Neutrophil (primary cell): ENCODE data around the gene TEC.

Experiments used
- H3K27ac ChIP-seq: fragments of 200-600 bp; sonication (generic); 2 replicates; pipeline ENCODE4 v1.5.1; 2016; ENCODE audit warnings: mild to moderate bottlenecking, moderate library complexity
- H3K27me3 ChIP-seq: fragments of 200-600 bp; sonication (generic); 2 replicates; pipeline ENCODE4 v1.6.0; 2016; ENCODE audit warnings: mild to moderate bottlenecking
- H3K36me3 ChIP-seq: fragments of 200-600 bp; sonication (generic); 2 replicates; pipeline ENCODE4 v1.5.1; 2017
- H3K4me1 ChIP-seq, 2 experiments: fragments of 200-600 bp in 1 of 2; sonication (generic) in 1 of 2; 1 replicate in 1 of 2; 2 replicates in 1 of 2; pipeline versions ENCODE4 v1.5.1 to v1.6.1; 2013 to 2016; ENCODE audit warnings: low read depth in 1 of 2, low read length in 1 of 2, mild to moderate bottlenecking in 1 of 2, moderate library complexity in 1 of 2; ENCODE audit not compliant: control insufficient read depth in 1 of 2, insufficient read depth in 1 of 2
- H3K4me3 ChIP-seq, 2 experiments: fragments of 200-600 bp in 1 of 2; sonication (generic) in 1 of 2; 1 replicate in 1 of 2; 2 replicates in 1 of 2; pipeline ENCODE4 v1.5.1; 2013 to 2016; ENCODE audit warnings: low read depth in 1 of 2, low read length in 1 of 2, mild to moderate bottlenecking in 1 of 2, moderate library complexity in 1 of 2
- H3K9me3 ChIP-seq: fragments of 200-600 bp; sonication (generic); 2 replicates; pipeline ENCODE4 v1.5.1; 2016
- CTCF ChIP-seq: fragments of 200-600 bp; sonication (generic); IDR thresholded peaks from 2 replicates; pipeline ENCODE4 v1.5.1; 2016; ENCODE audit warnings: antibody characterized with exemption

Gene TEC

GRCh38 chr4:48175806-48176205 lies 93.8 kb downstream of the TEC start:
- no peak for TF ChIP-seq CTCF
- Histone ChIP-seq H3K36me3 (peaks cover 8% of the 10 kb centered on the region), H3K4me1 (peaks cover 0 to 4% of the 10 kb centered on the region in 2 experiments), H3K27ac (no peak overlapping the region), H3K4me3 (no peak overlapping the region), H3K9me3 (no peaks in the 10 kb centered on the region), H3K27me3 (no peaks in the 10 kb centered on the region)

DNA sequence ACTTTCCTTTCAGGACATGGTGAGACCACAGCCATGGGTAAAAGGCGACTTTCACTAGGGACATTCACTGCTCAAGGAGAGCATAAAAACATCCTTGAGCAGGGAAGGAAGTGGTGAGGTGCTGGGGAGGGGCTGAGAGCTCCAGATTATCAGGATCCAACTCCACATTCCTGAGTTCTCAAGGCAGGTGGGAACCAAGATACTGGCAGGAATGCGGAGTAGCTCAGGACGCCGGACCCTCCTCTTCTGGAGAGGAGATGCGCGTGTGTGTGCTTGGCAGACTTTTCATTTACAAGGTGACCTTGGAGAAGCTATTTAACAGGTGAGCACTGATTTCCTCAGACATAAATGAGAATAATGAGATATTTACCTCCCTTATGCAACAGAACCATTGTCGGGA lies 94.3 kb downstream of the TEC start:
- no peaks in the 10 kb centered on the region for H3K9me3 ChIP-seq
- peaks cover 8% of the 10 kb centered on the region for H3K36me3 ChIP-seq
- H3K27me3 ChIP-seq = no peaks in the 10 kb centered on the region
- H3K4me1 ChIP-seq = peaks cover 0 to 4% of the 10 kb centered on the region in 2 experiments
- no peak overlapping the region for H3K27ac ChIP-seq
- no peak overlapping the region for H3K4me3 ChIP-seq
- no peak for TF ChIP-seq CTCF

GRCh38 chr4:48173056-48173991 lies 96.3 kb downstream of the TEC start:
- peaks cover 0 to 4% of the 10 kb centered on the region in 2 experiments for H3K4me1 ChIP-seq
- H3K27ac ChIP-seq = no peak overlapping the region
- no peaks in the 10 kb centered on the region for H3K9me3 ChIP-seq
- no peak for TF ChIP-seq CTCF
- no peaks in the 10 kb centered on the region for H3K27me3 ChIP-seq
- no peak overlapping the region for H3K4me3 ChIP-seq
- H3K36me3 ChIP-seq = peaks cover 8% of the 10 kb centered on the region

- peaks cover 14% of the 10 kb centered on the region for H3K36me3 ChIP-seq
- TF ChIP-seq CTCF = no peak
- H3K27me3 ChIP-seq = no peaks in the 10 kb centered on the region
- no peak overlapping the region for H3K4me3 ChIP-seq
- no peaks in the 10 kb centered on the region for H3K9me3 ChIP-seq
- peaks cover 0 to 4% of the 10 kb centered on the region in 2 experiments for H3K4me1 ChIP-seq
- no peak overlapping the region for H3K27ac ChIP-seq
Measured at GRCh38 chr4:48172651-48173050, 97.0 kb downstream of the TEC start.

DNA sequence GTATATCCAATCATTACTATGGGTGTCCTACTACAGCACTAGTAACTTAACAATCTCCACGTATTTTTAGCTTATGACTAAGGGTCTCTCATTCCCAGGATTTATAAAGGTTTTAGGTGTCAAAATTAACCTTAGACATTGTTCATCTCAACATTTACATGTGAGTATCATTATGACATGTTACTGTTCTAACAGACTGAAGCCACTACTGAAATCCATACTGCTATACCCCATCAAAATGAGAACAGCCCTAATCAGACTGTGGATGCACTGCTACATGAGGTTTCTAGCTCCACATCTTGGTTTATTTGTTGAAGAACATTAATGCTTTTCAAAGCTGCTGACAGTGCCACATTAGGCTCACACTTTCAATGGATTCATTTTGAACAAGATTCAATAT lies 100.0 kb downstream of the TEC start:
- no peak for TF ChIP-seq CTCF
- Histone ChIP-seq H3K4me3 (no peak overlapping the region), H3K36me3 (peaks cover 25% of the 10 kb centered on the region), H3K27ac (no peak overlapping the region), H3K27me3 (no peaks in the 10 kb centered on the region), H3K4me1 (peaks cover 0 to 4% of the 10 kb centered on the region in 2 experiments), H3K9me3 (no peaks in the 10 kb centered on the region)
